PC-9 (cell line): ENCODE results near the gene PSD4. TPM values are rescaled to one million over a fixed set of nuclear protein-coding genes. Genes with fewer than 3 reads are reported as not detected.

ENCODE experiments used
- Bru-seq: library from RNA; stranded (reverse); fragments of 400-500 nt; gene quantifications from one replicate; lab custom pipeline; 2021; lab: Mats Ljungman, UMichigan
- BruChase-seq, 2 experiments: library from RNA; stranded (reverse); fragments of 400-500 nt; gene quantifications; one replicate each; lab custom pipeline; 2021; lab: Mats Ljungman, UMichigan
- BruUV-seq: library from RNA; stranded (reverse); fragments of 400-500 nt; replicated peaks from 2 replicates; lab custom pipeline; 2021; lab: Mats Ljungman, UMichigan
- CTCF ChIA-PET: fragments of 300-600 bp; sonication (Branson Sonifier 250); formaldehyde crosslinking; loops from one replicate; lab custom pipeline; 2022; ENCODE audit warnings: antibody characterized with exemption; lab: Charles Lee
- POLR2A ChIA-PET: fragments of 300-600 bp; sonication (Branson Sonifier 250); formaldehyde crosslinking; loops from one replicate; lab custom pipeline; 2022; ENCODE audit warnings: antibody characterized with exemption; ENCODE audit not compliant: unreplicated experiment; lab: Charles Lee
- DNase-seq, 2 experiments: peaks; one replicate each; pipeline versions ENCODE4 v3.0.0 to v3.0.0-alpha.2; 2015 to 2022; ENCODE audit warnings: mixed read lengths in 1 of 2
- H2AFZ ChIP-seq: fragments of 200-600 bp; sonication (generic); 2 replicates; pipeline ENCODE4 v1.8.1; 2017; ENCODE audit warnings: antibody characterized with exemption
- H3F3A ChIP-seq: fragments of 200-600 bp; sonication (generic); 2 replicates; pipeline ENCODE4 v1.8.1; 2017; ENCODE audit warnings: antibody characterized with exemption, mild to moderate bottlenecking, low read depth; ENCODE audit not compliant: insufficient read depth
- H3K27ac ChIP-seq: fragments of 200-600 bp; sonication (generic); 2 replicates; pipeline ENCODE4 v1.6.1; 2016; ENCODE audit warnings: mixed run types
- H3K27me3 ChIP-seq: fragments of 200-600 bp; sonication (generic); 2 replicates; pipeline ENCODE4 v1.6.1; 2016; ENCODE audit warnings: low read depth, mixed run types; ENCODE audit not compliant: insufficient read depth
- H3K36me3 ChIP-seq: fragments of 200-600 bp; sonication (generic); 2 replicates; pipeline ENCODE4 v1.6.1; 2016; ENCODE audit warnings: low read depth, mixed run types
- H3K4me1 ChIP-seq: fragments of 200-600 bp; sonication (generic); replicated peaks from 2 replicates; pipeline ENCODE4 v1.6.1; 2016; ENCODE audit warnings: mixed run types; ENCODE audit not compliant: insufficient read depth
- H3K4me2 ChIP-seq: fragments of 200-600 bp; sonication (generic); 2 replicates; pipeline ENCODE4 v1.6.1; 2017; ENCODE audit warnings: mixed run types
- H3K4me3 ChIP-seq: fragments of 200-600 bp; sonication (generic); 2 replicates; pipeline ENCODE4 v1.6.1; 2016; ENCODE audit warnings: mixed run types
- H3K79me2 ChIP-seq: fragments of 200-600 bp; sonication (generic); 2 replicates; pipeline ENCODE4 v1.6.1; 2017; ENCODE audit warnings: low read depth, mixed run types
- H3K9me2 ChIP-seq: fragments of 200-600 bp; sonication (generic); 2 replicates; pipeline ENCODE4 v1.8.1; 2017; ENCODE audit warnings: mild to moderate bottlenecking; ENCODE audit not compliant: insufficient read depth
- H3K9me3 ChIP-seq: fragments of 200-600 bp; sonication (generic); 2 replicates; pipeline ENCODE4 v1.8.1; 2016; ENCODE audit warnings: low read depth; ENCODE audit not compliant: insufficient read depth
- H4K20me1 ChIP-seq: fragments of 200-600 bp; sonication (generic); 2 replicates; pipeline ENCODE4 v1.8.1; 2017; ENCODE audit not compliant: insufficient read depth
- CTCF ChIP-seq: fragments of 200-600 bp; sonication (generic); conservative IDR thresholded peaks from 2 replicates; pipeline ENCODE4 v1.6.1; 2017; ENCODE audit warnings: mixed run types, antibody characterized with exemption, mild to moderate bottlenecking, moderate library complexity
- EZH2 ChIP-seq: fragments of 200-600 bp; sonication (generic); IDR thresholded peaks from 2 replicates; pipeline ENCODE4 v1.8.0; 2017; ENCODE audit warnings: antibody characterized with exemption, low read depth
- intact Hi-C: fragments of 100-400 bp; cut with micrococcal nuclease; formaldehyde crosslinking; loops from one replicate; pipeline ENCODE4 v1.10.0; 2022; ENCODE audit not compliant: unreplicated experiment
- long read RNA-seq: library from polyadenylated mRNA; stranded (forward); transcript quantifications from one replicate; pipeline ENCODE4 v2.0.0, GENCODE V29; 2022
- total RNA-seq: library from RNA; stranded (reverse); gene quantifications from 2 replicates; pipeline ENCODE4 v1.2.3, GENCODE V29; 2021

The PSD4 gene
- total RNA-seq: 29.6 and 38.7 TPM in 2 replicates
- percentile 58 among the genes with signal in this experiment for Bru-seq, nascent RNA
- BruChase-seq, experiment 1, labeled RNA remaining after a 2-hour chase: percentile 63 among the genes with signal in this experiment
- percentile 71 among the genes with signal in this experiment for BruChase-seq, experiment 2, labeled RNA remaining after a 6-hour chase
- long read RNA-seq, partial matches to known transcripts: 0 of 7 reads
- long read RNA-seq, other reads (novel, unspliced or antisense): 5 of 7 reads

- H3F3A ChIP-seq: 0 out of 2 replicates have a peak, but pooled peaks cover 5% of the 10 kb centered on the region
- no peaks in the 10 kb centered on the region for H3K79me2 ChIP-seq
- ChIA-PET POLR2A (no interaction called here), CTCF (no interaction called here)
- no peak within 1 kb of the TSS for H3K4me3 ChIP-seq
- no peaks in the 10 kb centered on the region for H3K9me3 ChIP-seq
- TF ChIP-seq CTCF (no peak), EZH2 (no peak)
- no peaks in the 10 kb centered on the region for H3K27me3 ChIP-seq
- H3K27ac ChIP-seq: no peak within 1 kb of the TSS
- H3K4me1 ChIP-seq: no peaks in the 10 kb centered on the region
- H3K9me2 ChIP-seq: no peaks in the 10 kb centered on the region
- H2AFZ ChIP-seq: no peak within 1 kb of the TSS
- no peak within 1 kb of the TSS for H3K4me2 ChIP-seq
- intact Hi-C loops: no loop called here
- no TSS peak for BruUV-seq
- no peak for DNase-seq
- H3K36me3 ChIP-seq: no peaks in the 10 kb centered on the region
- H4K20me1 ChIP-seq: no peaks in the 10 kb centered on the region
These were observed at the start of gene PSD4 for GRCh38 chr2:113173542-113174375. PSD4 (plus strand) TSS chr2:113173971; CDS start chr2:113182457, 8,486 bp downstream.

GRCh38 chr2:113124181-113124961 is 49.4 kb upstream of the PSD4 start:
- Histone ChIP-seq H3K36me3 (no peaks in the 10 kb centered on the region), H3K27ac (0 out of 2 replicates have a peak overlapping the region, but pooled peaks have one; percentile 20), H2AFZ (no peak overlapping the region), H3F3A (peaks cover 15% of the 10 kb centered on the region), H3K4me3 (no peak overlapping the region), H3K9me3 (no peaks in the 10 kb centered on the region), H3K79me2 (no peaks in the 10 kb centered on the region), H4K20me1 (no peaks in the 10 kb centered on the region), H3K4me2 (peak overlapping the region; percentile 33), H3K27me3 (no peaks in the 10 kb centered on the region), H3K4me1 (peaks cover 22% of the 10 kb centered on the region), H3K9me2 (no peaks in the 10 kb centered on the region)
- ChIA-PET CTCF (interaction anchor here (0.8 kb wide), 1 partner anchor 12 kb away, joined by 3 read pairs; no protein-coding TSS in a partner anchor), POLR2A (interaction anchor here (0.6 to 0.7 kb wide), 3 partner anchors 21 to 111 kb away, joined by 3 to 10 read pairs (median 4); no protein-coding TSS in a partner anchor)
- TF ChIP-seq CTCF: no peak
- no peak for TF ChIP-seq EZH2
- intact Hi-C loops: no loop called here
- no TSS peak for BruUV-seq
- DNase-seq: peak; percentile 18 to 66
